WTC11 (cell line): ENCODE data around the gene SPINDOC.

Source experiments
- ATF3 ChIP-seq: sonication (generic); formaldehyde crosslinking; conservative IDR thresholded peaks from 2 replicates; pipeline ENCODE4 v1.8.1; 2022; ENCODE audit warnings: mild to moderate bottlenecking, missing genetic modification reagents
- CTCF ChIP-seq: fragments of 200-600 bp; IDR thresholded peaks from 2 replicates; pipeline ENCODE4 v1.8.0; 2022; ENCODE audit warnings: antibody characterized with exemption
- IRF2 ChIP-seq: sonication (generic); formaldehyde crosslinking; IDR thresholded peaks from 2 replicates; pipeline ENCODE4 v1.8.0; 2022; ENCODE audit warnings: low read depth, missing genetic modification reagents, borderline replicate concordance
- JUN ChIP-seq: sonication (generic); formaldehyde crosslinking; IDR thresholded peaks from 2 replicates; pipeline ENCODE4 v1.8.0; 2023; ENCODE audit warnings: mild to moderate bottlenecking, missing genetic modification reagents
- MAX ChIP-seq: sonication (generic); formaldehyde crosslinking; IDR thresholded peaks from 2 replicates; pipeline ENCODE4 v1.8.0; 2022; ENCODE audit warnings: mild to moderate bottlenecking, missing genetic modification reagents
- ZNF232 ChIP-seq: sonication (generic); formaldehyde crosslinking; IDR thresholded peaks from 2 replicates; pipeline ENCODE4 v1.8.0; 2022; ENCODE audit warnings: mild to moderate bottlenecking, missing genetic modification reagents
- ZNF423 ChIP-seq: fragments of 250-450 bp; sonication (Bioruptor Pico); IDR thresholded peaks from 2 replicates; pipeline ENCODE4 v2.1.2; 2022; ENCODE audit warnings: mild to moderate bottlenecking, moderate library complexity

- TF ChIP-seq ATF3 (CRISPR knock-in tag) (no peak), JUN (CRISPR knock-in tag) (no peak), CTCF (no peak), MAX (CRISPR knock-in tag) (no peak), ZNF232 (CRISPR knock-in tag) (no peak), IRF2 (no peak), ZNF423 (CRISPR knock-in tag) (no peak)
Measured at GRCh38 chr11:63871962-63872799, 58.9 kb downstream of the SPINDOC start.
